GM21381 (cell line): ENCODE data around the gene MAFF.
"Not testable (repeated sequence)": the region's sequence is repeated elsewhere in the genome, so short reads cannot be mapped to it uniquely, and the experiment has no call there.

Experiments used
- ATAC-seq: cut with Tn5 transposase; IDR thresholded peaks from one replicate; pipeline ENCODE4 v1.9.1; 2021; ENCODE audit warnings: mild to moderate bottlenecking, moderate library complexity; ENCODE audit not compliant: unreplicated experiment

Gene MAFF

GRCh38 chr22:38221908-38222796 is 20.4 kb downstream of the MAFF start:
- no peak for ATAC-seq

- ATAC-seq, result no peak
Measured at GRCh38 chr22:38222797-38223119, 21.0 kb downstream of the MAFF start.

- no peak for ATAC-seq
Measured at GRCh38 chr22:38223289-38223960, 21.6 kb downstream of the MAFF start.

GRCh38 chr22:38226853-38227649 is 25.3 kb downstream of the MAFF start:
- no peak for ATAC-seq

GRCh38 chr22:38228326-38228872 is 26.6 kb downstream of the MAFF start:
- no peak for ATAC-seq

GRCh38 chr22:38228873-38229740 is 27.3 kb downstream of the MAFF start:
- ATAC-seq, result no peak

GRCh38 chr22:38230108-38230825 is 28.5 kb downstream of the MAFF start:
- ATAC-seq, result no peak

GRCh38 chr22:38230916-38231315 is 29.1 kb downstream of the MAFF start:
- ATAC-seq, result no peak

GRCh38 chr22:38232196-38232595 is 30.4 kb downstream of the MAFF start:
- no peak for ATAC-seq

GRCh38 chr22:38233427-38233826 is 31.6 kb downstream of the MAFF start:
- ATAC-seq, result no peak

GRCh38 chr22:38233856-38234255 is 32.1 kb downstream of the MAFF start:
- not testable (repeated sequence) for ATAC-seq

- ATAC-seq, result no peak
Measured at GRCh38 chr22:38235240-38235850, 33.6 kb downstream of the MAFF start.

- no peak for ATAC-seq
Measured at GRCh38 chr22:38236786-38237185, 35.0 kb downstream of the MAFF start.

GRCh38 chr22:38238519-38239071 is 36.8 kb downstream of the MAFF start:
- no peak for ATAC-seq

GRCh38 chr22:38239101-38239761 is 37.4 kb downstream of the MAFF start:
- no peak for ATAC-seq

GRCh38 chr22:38240734-38241252 is 39.0 kb downstream of the MAFF start:
- no peak for ATAC-seq

GRCh38 chr22:38243007-38243765 is 41.4 kb downstream of the MAFF start:
- no peak for ATAC-seq
